ENCODE results near the gene CPD.
"Not testable (repeated sequence)": the region's sequence is repeated elsewhere in the genome, so short reads cannot be mapped to it uniquely, and the experiment has no call there.

The CPD gene

GRCh38 chr17:30349252-30349651 is 29.5 kb upstream of the CPD start:
- H3K79me2 ChIP-seq (ENCODE audit: low read length): no peaks in the 10 kb centered on the region
- no peak overlapping the region for H2AFZ ChIP-seq (ENCODE audit: low read depth, low read length)
- no peak overlapping the region for H3K4me3 ChIP-seq (ENCODE audit: low read length)
- no peaks in the 10 kb centered on the region for H4K20me1 ChIP-seq (ENCODE audit: insufficient read depth, low read length)
- no peak overlapping the region for H3K4me2 ChIP-seq (ENCODE audit: low read length)
- TF ChIP-seq EZH2phosphoT487 (IDR thresholded peaks at IDR 0.05; ENCODE audit: low read depth) (no peak), CTCF (IDR thresholded peaks at IDR 0.05; ENCODE audit: low read depth, low read length) (no peak)
- H3K4me1 ChIP-seq (ENCODE audit: low read length): peaks cover 5% of the 10 kb centered on the region; the same call in 1 of the 2 replicates
- H3K27me3 ChIP-seq (ENCODE audit: low read depth, low read length): peaks cover 16% of the 10 kb centered on the region
- H3K9ac ChIP-seq (ENCODE audit: low read length): no peak overlapping the region
- no peaks in the 10 kb centered on the region for H3K9me3 ChIP-seq (ENCODE audit: insufficient read depth, low read length)
- H3K27ac ChIP-seq (ENCODE audit: low read length): no peak overlapping the region
- no peaks in the 10 kb centered on the region for H3K36me3 ChIP-seq (replicated peaks; ENCODE audit: low read depth, low read length)

DNA sequence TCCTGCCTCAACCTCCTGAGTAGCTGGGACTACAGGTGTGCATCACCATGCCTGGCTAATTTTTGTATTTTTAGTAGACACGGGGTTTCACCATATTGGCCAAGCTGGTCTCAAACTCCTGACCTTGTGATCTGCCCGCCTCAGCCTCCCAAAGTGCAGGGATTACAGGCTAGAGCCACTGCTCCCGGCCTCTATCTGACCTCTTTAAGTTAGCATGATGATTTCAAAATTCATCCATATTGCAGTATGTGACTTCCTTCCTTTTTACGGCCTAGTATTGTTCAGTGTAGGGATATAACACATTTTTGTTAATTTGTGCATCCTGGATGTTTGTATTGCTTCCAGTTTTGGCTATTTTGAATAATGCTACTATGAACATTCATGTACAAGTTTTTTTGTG is 27.5 kb upstream of the CPD start:
- H3K36me3 ChIP-seq (replicated peaks; ENCODE audit: low read depth, low read length); H3K27ac ChIP-seq (ENCODE audit: low read length): not testable (repeated sequence)

GRCh38 chr17:30351735-30352134 is 27.0 kb upstream of the CPD start:
- Histone ChIP-seq H3K36me3 (replicated peaks; ENCODE audit: low read depth, low read length) (no peaks in the 10 kb centered on the region), H3K27me3 (ENCODE audit: low read depth, low read length) (peaks cover 13% of the 10 kb centered on the region), H3K27ac (ENCODE audit: low read length) (no peak overlapping the region), H2AFZ (ENCODE audit: low read depth, low read length) (no peak overlapping the region), H3K79me2 (ENCODE audit: low read length) (no peaks in the 10 kb centered on the region), H3K9ac (ENCODE audit: low read length) (no peak overlapping the region), H3K4me1 (ENCODE audit: low read length) (no peaks in the 10 kb centered on the region; the same call in 1 of the 2 replicates), H4K20me1 (ENCODE audit: insufficient read depth, low read length) (no peaks in the 10 kb centered on the region), H3K4me2 (ENCODE audit: low read length) (no peak overlapping the region), H3K4me3 (ENCODE audit: low read length) (no peak overlapping the region), H3K9me3 (ENCODE audit: insufficient read depth, low read length) (no peaks in the 10 kb centered on the region)
- TF ChIP-seq EZH2phosphoT487 (IDR thresholded peaks at IDR 0.05; ENCODE audit: low read depth) (no peak), CTCF (IDR thresholded peaks at IDR 0.05; ENCODE audit: low read depth, low read length) (no peak)

More for the DNA sequence above, 27.5 kb upstream of the CPD start:
- not testable (repeated sequence) for H4K20me1 ChIP-seq (ENCODE audit: insufficient read depth, low read length); H2AFZ ChIP-seq (ENCODE audit: low read depth, low read length); H3K4me1 ChIP-seq (ENCODE audit: low read length); H3K9ac ChIP-seq (ENCODE audit: low read length); H3K4me2 ChIP-seq (ENCODE audit: low read length); H3K4me3 ChIP-seq (ENCODE audit: low read length); H3K79me2 ChIP-seq (ENCODE audit: low read length); H3K9me3 ChIP-seq (ENCODE audit: insufficient read depth, low read length)
- H3K27me3 ChIP-seq (ENCODE audit: low read depth, low read length): peaks cover 16% of the 10 kb centered on the region

- TF ChIP-seq EZH2phosphoT487 (IDR thresholded peaks at IDR 0.05; ENCODE audit: low read depth) (no peak), CTCF (IDR thresholded peaks at IDR 0.05; ENCODE audit: low read depth, low read length) (no peak)
- Histone ChIP-seq H3K27ac (ENCODE audit: low read length) (no peak overlapping the region), H4K20me1 (ENCODE audit: insufficient read depth, low read length) (no peaks in the 10 kb centered on the region), H3K4me1 (ENCODE audit: low read length) (no peaks in the 10 kb centered on the region; the same call in 1 of the 2 replicates), H3K4me2 (ENCODE audit: low read length) (no peak overlapping the region), H3K4me3 (ENCODE audit: low read length) (no peak overlapping the region), H3K27me3 (ENCODE audit: low read depth, low read length) (peaks cover 9% of the 10 kb centered on the region; the same call in 1 of the 2 replicates), H2AFZ (ENCODE audit: low read depth, low read length) (no peak overlapping the region), H3K9me3 (ENCODE audit: insufficient read depth, low read length) (no peaks in the 10 kb centered on the region), H3K9ac (ENCODE audit: low read length) (no peak overlapping the region), H3K79me2 (ENCODE audit: low read length) (no peaks in the 10 kb centered on the region), H3K36me3 (replicated peaks; ENCODE audit: low read depth, low read length) (no peaks in the 10 kb centered on the region)
Observed at GRCh38 chr17:30352240-30352814, 26.4 kb upstream of the CPD start.

Data from OCI-LY3 (cell line).